HepG2 (cell line): ENCODE data around the gene TMEM129. TPM values are rescaled to one million over a fixed set of nuclear protein-coding genes. Genes with fewer than 3 reads are reported as not detected.

ENCODE experiments used
- ATAC-seq: fragments of 200-7000 bp; cut with Tn5 transposase; 3 replicates; pipeline ENCODE4 v1.9.1; 2020; ENCODE audit warnings: mild to moderate bottlenecking, moderate library complexity
- BruUV-seq: library from RNA; stranded (reverse); fragments of 400-500 nt; replicated peaks from 2 replicates; lab custom pipeline; 2021; lab: Mats Ljungman, UMichigan
- CTCF ChIA-PET: fragments of 300-600 bp; formaldehyde crosslinking; extraction: SDS; loops from one replicate; lab custom pipeline; 2021; ENCODE audit warnings: low total read pairs, inconsistent platforms, low intra/inter-chr PET ratio; lab: Yijun Ruan, JAX
- POLR2A ChIA-PET: fragments of 350-600 bp; sonication (Branson Sonifier 250); formaldehyde crosslinking; loops from one replicate; lab custom pipeline; 2020; ENCODE audit warnings: antibody characterized with exemption, inconsistent platforms; lab: Yijun Ruan, JAX
- DNase-seq: peaks from one replicate; pipeline ENCODE4 v3.0.0-alpha.2; 2015; ENCODE audit warnings: low spot score
- FAIRE-seq: peaks from 3 replicates; lab custom pipeline; 2011; peaks lifted over from hg19 to GRCh38; lab: Jason Lieb, UNC
- H2AFZ ChIP-seq: one replicate; pipeline ENCODE4 v1.6.1; 2011; ENCODE audit warnings: low read length, inconsistent platforms
- H3K27ac ChIP-seq: fragments of 300-600 bp; 3 replicates; pipeline ENCODE4 v1.8.0; 2011; ENCODE audit warnings: mixed run types, mild to moderate bottlenecking, mixed read lengths, low read length, inconsistent platforms; ENCODE audit not compliant: insufficient read depth; ENCODE audit errors: extremely low read length
- H3K27me3 ChIP-seq, 2 experiments: fragments of 200-600 bp in 1 of 2; 2 replicates in 1 of 2; 3 replicates in 1 of 2; pipeline versions ENCODE4 v1.6.0 to v1.8.0; 2011; ENCODE audit warnings: low read length in 2 of 2, mild to moderate bottlenecking in 2 of 2, moderate library complexity in 2 of 2, inconsistent platforms in 1 of 2; ENCODE audit not compliant: insufficient read depth in 2 of 2, control insufficient read depth in 1 of 2
- H3K36me3 ChIP-seq, 2 experiments: fragments of 200-600 bp in 1 of 2; replicated peaks in 1 of 2; 2 replicates in 1 of 2; 3 replicates in 1 of 2; pipeline versions ENCODE4 v1.5.1 to v1.8.0; 2011; ENCODE audit warnings: low read length in 2 of 2, inconsistent platforms in 1 of 2; ENCODE audit not compliant: insufficient read depth in 2 of 2, control insufficient read depth in 1 of 2
- H3K4me1 ChIP-seq: 2 replicates; pipeline ENCODE4 v1.5.1; 2012; ENCODE audit warnings: low read length, inconsistent platforms; ENCODE audit not compliant: insufficient read depth
- H3K4me2 ChIP-seq: 2 replicates; pipeline ENCODE4 v1.6.0; 2011; ENCODE audit warnings: low read depth, low read length, inconsistent platforms
- H3K4me3 ChIP-seq, 3 experiments: fragments of 200-600 bp in 1 of 3; sonication (generic), shearing (Covaris generic) in 1 of 3; replicated peaks in 1 of 3; 2 replicates each; pipeline ENCODE4 v1.5.1; 2011 to 2016; ENCODE audit warnings: low read length in 3 of 3, inconsistent platforms in 2 of 3, low read depth in 2 of 3, mild to moderate bottlenecking in 2 of 3, control low read depth in 1 of 3, mixed read lengths in 1 of 3; ENCODE audit not compliant: insufficient read depth in 1 of 3
- H3K79me2 ChIP-seq: one replicate; pipeline ENCODE4 v1.6.1; 2011; ENCODE audit warnings: low read length, inconsistent platforms; ENCODE audit not compliant: insufficient read depth
- H3K9ac ChIP-seq: 2 replicates; pipeline ENCODE4 v1.6.0; 2011; ENCODE audit warnings: mild to moderate bottlenecking, low read depth, low read length, inconsistent platforms; ENCODE audit not compliant: insufficient read depth
- H3K9me3 ChIP-seq: 2 replicates; pipeline ENCODE4 v1.5.1; 2012; ENCODE audit warnings: mild to moderate bottlenecking, low read length
- H4K20me1 ChIP-seq: 2 replicates; pipeline ENCODE4 v1.6.0; 2011; ENCODE audit warnings: inconsistent platforms, mild to moderate bottlenecking, low read length, moderate library complexity; ENCODE audit not compliant: insufficient read depth
- ADNP ChIP-seq: sonication (generic); formaldehyde crosslinking; IDR thresholded peaks from 2 replicates; pipeline ENCODE4 v1.4.0; 2020; ENCODE audit warnings: missing genetic modification reagents
- ARID3A ChIP-seq: IDR thresholded peaks from 2 replicates; pipeline ENCODE4 v1.6.1; 2012; ENCODE audit warnings: low read depth, low read length, improper control_type of control experiment
- CHD2 ChIP-seq: IDR thresholded peaks from 2 replicates; pipeline ENCODE4 v1.6.1; 2011; ENCODE audit warnings: low read depth, low read length, improper control_type of control experiment
- ELF3 ChIP-seq: IDR thresholded peaks from 2 replicates; pipeline ENCODE4 v1.6.1; 2016; ENCODE audit warnings: missing genetic modification reagents, missing compliant biosample characterization
- EP300 ChIP-seq, 3 experiments: sonication (generic) in 1 of 3; formaldehyde crosslinking in 1 of 3; IDR thresholded peaks; 2 replicates each; pipeline versions ENCODE4 v1.5.1 to v1.6.1; 2011 to 2020; ENCODE audit warnings: low read depth in 2 of 3, low read length in 2 of 3, borderline replicate concordance in 1 of 3, improper control_type of control experiment in 1 of 3, mild to moderate bottlenecking in 1 of 3, missing genetic modification reagents in 1 of 3, moderate library complexity in 1 of 3
- ERF ChIP-seq: IDR thresholded peaks from 2 replicates; pipeline ENCODE4 v1.6.1; 2018; ENCODE audit warnings: missing biosample characterization, missing genetic modification reagents
- GABPB1 ChIP-seq: IDR thresholded peaks from 2 replicates; pipeline ENCODE4 v1.6.1; 2016; ENCODE audit warnings: mild to moderate bottlenecking, missing genetic modification reagents, moderate library complexity, missing compliant biosample characterization
- GATAD1 ChIP-seq: IDR thresholded peaks from 2 replicates; pipeline ENCODE4 v1.6.1; 2016; ENCODE audit warnings: missing genetic modification reagents, missing compliant biosample characterization
- HNF4A ChIP-seq: sonication (generic); formaldehyde crosslinking; IDR thresholded peaks from 2 replicates; pipeline ENCODE4 v1.4.0; 2020; ENCODE audit warnings: missing genetic modification reagents
- HOXA9 ChIP-seq: sonication (generic); formaldehyde crosslinking; IDR thresholded peaks from 2 replicates; pipeline ENCODE4 v1.8.1; 2022; ENCODE audit warnings: missing genetic modification reagents, mild to moderate bottlenecking, moderate library complexity, borderline replicate concordance
- NFYC ChIP-seq: IDR thresholded peaks from 2 replicates; pipeline ENCODE4 v1.6.1; 2016; ENCODE audit warnings: missing genetic modification reagents, missing compliant biosample characterization
- PBX2 ChIP-seq: IDR thresholded peaks from 2 replicates; pipeline ENCODE4 v1.6.1; 2016; ENCODE audit warnings: control low read depth
- SIX1 ChIP-seq: sonication (generic); formaldehyde crosslinking; IDR thresholded peaks from 2 replicates; pipeline ENCODE4 v1.4.0; 2020; ENCODE audit warnings: missing genetic modification reagents, borderline replicate concordance
- STAT5B ChIP-seq: sonication (generic); formaldehyde crosslinking; IDR thresholded peaks from 2 replicates; pipeline ENCODE4 v1.4.0; 2020; ENCODE audit warnings: missing genetic modification reagents
- TAF15 ChIP-seq: fragments of 200-400 bp; formaldehyde crosslinking; IDR thresholded peaks from one replicate; pipeline ENCODE4 v1.6.1; 2018; ENCODE audit warnings: mild to moderate bottlenecking, low read depth, low read length; ENCODE audit not compliant: poor library complexity, severe bottlenecking
- THAP9 ChIP-seq: sonication (generic); formaldehyde crosslinking; IDR thresholded peaks from 2 replicates; pipeline ENCODE4; 2020; ENCODE audit warnings: missing genetic modification reagents, mild to moderate bottlenecking, borderline replicate concordance
- XRCC5 ChIP-seq: fragments of 200-400 bp; formaldehyde crosslinking; optimal IDR thresholded peaks from 2 replicates; pipeline ENCODE3; 2017; ENCODE audit warnings: mild to moderate bottlenecking, low read length
- ZFP1 ChIP-seq: IDR thresholded peaks from 2 replicates; pipeline ENCODE4 v1.6.1; 2016
- ZMAT5 ChIP-seq: sonication (generic); formaldehyde crosslinking; IDR thresholded peaks from 2 replicates; pipeline ENCODE4 v1.5.0; 2020; ENCODE audit warnings: mild to moderate bottlenecking, low read depth, missing genetic modification reagents, borderline replicate concordance
- ZNF616 ChIP-seq: sonication (generic); formaldehyde crosslinking; IDR thresholded peaks from 2 replicates; pipeline ENCODE4 v1.5.0; 2020; ENCODE audit warnings: low read depth, mild to moderate bottlenecking, missing genetic modification reagents
- WGBS: methylation state at CpG from one replicate; pipeline ENCODE4 v1.1.6; 2017; ENCODE audit warnings: low lambda C conversion rate; 5-methylcytosine and 5-hydroxymethylcytosine counted together
- in situ Hi-C: cut with HindIII; loops from 2 replicates; pipeline ENCODE4 v1.10.0; 2017; ENCODE audit warnings: low pct_unique_long_range_greater_than_20kb; ENCODE audit not compliant: extremely low pct_ligation_motif_present
- intact Hi-C: fragments of 100-400 bp; cut with micrococcal nuclease; formaldehyde crosslinking; loops from one replicate; pipeline ENCODE4 v1.10.0; 2022; ENCODE audit not compliant: unreplicated experiment
- polyA plus RNA-seq, 8 experiments: library from polyadenylated mRNA; depleted of rRNA in 3 of 8; stranded (reverse) in 7 of 8; unstranded in 1 of 8; fragments of >200 nt; fragmentation: Illumina TruSeq in 4 of 8; extraction: Trizol in 4 of 8; gene quantifications; 2 replicates each; pipeline versions ENCODE4 v1.2.1 to v1.2.3, GENCODE V29; 2011 to 2016; ENCODE audit warnings: low read depth in 4 of 8, missing spikeins in 1 of 8, mixed read lengths in 1 of 8; ENCODE audit not compliant: insufficient read depth in 1 of 8
- total RNA-seq, 5 experiments: library from RNA; depleted of rRNA; stranded (reverse); fragments of >200 nt; fragmentation: Illumina TruSeq; extraction: Trizol; gene quantifications; 2 replicates each; pipeline ENCODE4 v1.2.3, GENCODE V29; 2016; ENCODE audit warnings: low read depth in 1 of 5

Gene TMEM129
- total and polyA plus RNA-seq, 2 of the 13 experiments (the other 11 are each of a cell fraction or from before 2014, with no cell fraction given) = 19.0 to 25.8 TPM

- Histone ChIP-seq H3K27me3 (no peaks in the 10 kb centered on the region; a peak in 1 of 5 replicates), H3K36me3 (no peaks in the 10 kb centered on the region), H4K20me1 (no peaks in the 10 kb centered on the region), H3K27ac (peak overlapping the region; percentile 1), H3K9ac (peak overlapping the region; percentile 58), H2AFZ (no peak overlapping the region), H3K4me2 (peak overlapping the region; percentile 82), H3K4me3 (peak overlapping the region; percentile 45 to 73 (median 56)), H3K4me1 (peaks cover 90% of the 10 kb centered on the region), H3K79me2 (no peaks in the 10 kb centered on the region), H3K9me3 (no peaks in the 10 kb centered on the region)
- BruUV-seq = no TSS peak
- intact Hi-C loops (loop anchor here (2.0 kb wide), 1 partner anchor 27 kb away; no protein-coding TSS in a partner anchor), in situ Hi-C loops (loop anchor here (10.0 kb wide), 1 partner anchor 53 kb away; no protein-coding TSS in a partner anchor)
- peak; percentile 52 for DNase-seq
- FAIRE-seq = peak; percentile 8
- ChIA-PET POLR2A (interaction anchor here (0.8 to 3.6 kb wide), 15 partner anchors 8 to 56 kb away, joined by 3 to 70 read pairs (median 10); partner anchors contain the start of genes FGFR3, TACC3 and TMEM129), CTCF (interaction anchor here (2.9 kb wide), 1 partner anchor 58 kb away, joined by 22 read pairs; no protein-coding TSS in a partner anchor)
- peak; percentile 18 for ATAC-seq
- 0% methylated on average over 3 of the region's 8 CpGs for WGBS
- TF ChIP-seq NFYC = no peak
- no peak for TF ChIP-seq EP300 (IDR thresholded peaks at IDR 0.05; ENCODE audit: low read depth in 2 of 2, low read length in 2 of 2)
- no peak for TF ChIP-seq EP300 (CRISPR knock-in tag; IDR thresholded peaks at IDR 0.05; ENCODE audit: borderline replicate concordance)
- TF ChIP-seq ZFP1 (CRISPR knock-in tag) = no peak
- peak; percentile 38; the same call in 1 of the 2 replicates for TF ChIP-seq STAT5B
- TF ChIP-seq ERF (CRISPR knock-in tag) = no peak
- no peak for TF ChIP-seq ARID3A
- TF ChIP-seq GABPB1 (CRISPR knock-in tag) = peak; percentile 51; the same call in 1 of the 2 replicates
- 0 out of 2 replicates have a peak, but pooled peaks have one; percentile 65 for TF ChIP-seq ELF3 (CRISPR knock-in tag)
- no peak for TF ChIP-seq ZMAT5
- TF ChIP-seq XRCC5 = no peak
- TF ChIP-seq SIX1 (CRISPR knock-in tag) = no peak
- no peak for TF ChIP-seq CHD2
- TF ChIP-seq THAP9 = 0 out of 2 replicates have a peak, but pooled peaks have one; percentile 32
- TF ChIP-seq GATAD1 (CRISPR knock-in tag) = peak; percentile 5; the same call in 1 of the 2 replicates
- TF ChIP-seq ZNF616 = no peak
- TF ChIP-seq PBX2 (CRISPR knock-in tag) = no peak
- TF ChIP-seq HNF4A (CRISPR knock-in tag) = no peak
- no peak for TF ChIP-seq HOXA9 (CRISPR knock-in tag)
- no peak for TF ChIP-seq ADNP (CRISPR knock-in tag)
- TF ChIP-seq TAF15 = no peak
Observed at GRCh38 chr4:1751919-1752283, 30.8 kb upstream of the TMEM129 start.
